CD4-positive, CD25-positive, alpha-beta regulatory T cell (primary cell): ENCODE measurements around the gene SSTR1. TPM values are rescaled to one million over a fixed set of nuclear protein-coding genes. Genes with fewer than 3 reads are reported as not detected.

ENCODE experiments used
- ATAC-seq, 2 donors: fragments of 150-1000 bp; cut with Tn5 transposase; one replicate each; pipeline ENCODE4 v1.10.0; 2021; ENCODE audit warnings: low read depth in 2 of 2, moderate number of reproducible peaks in 2 of 2, moderate library complexity in 1 of 2
- DNase-seq, 3 donors: peaks; one replicate each; pipeline versions ENCODE4 v3.0.0 to v3.0.0-alpha.2; 2012 to 2022; ENCODE audit warnings: mixed read lengths in 1 of 3
- H3K27ac ChIP-seq: one replicate; pipeline ENCODE4 v1.7.0; 2013; ENCODE audit warnings: mild to moderate bottlenecking, low read length; ENCODE audit not compliant: insufficient read depth, poor library complexity, severe bottlenecking
- H3K27me3 ChIP-seq: one replicate; pipeline ENCODE4 v1.7.0; 2013; ENCODE audit warnings: low read length; ENCODE audit not compliant: control insufficient read depth, insufficient read depth
- H3K36me3 ChIP-seq: one replicate; pipeline ENCODE4 v1.7.0; 2013; ENCODE audit warnings: mild to moderate bottlenecking, low read length, moderate library complexity; ENCODE audit not compliant: control insufficient read depth, insufficient read depth
- H3K4me1 ChIP-seq: 2 replicates; pipeline ENCODE4 v1.7.0; 2013; ENCODE audit warnings: mild to moderate bottlenecking, low read length; ENCODE audit not compliant: insufficient read depth, control insufficient read depth, poor library complexity, severe bottlenecking
- H3K4me3 ChIP-seq: one replicate; pipeline ENCODE4 v1.7.0; 2013; ENCODE audit warnings: low read depth, mild to moderate bottlenecking, low read length, moderate library complexity
- H3K9me3 ChIP-seq, 2 experiments: 1 replicate in 1 of 2; 2 replicates in 1 of 2; pipeline ENCODE4 v1.7.0; 2013; ENCODE audit warnings: low read length in 2 of 2, mild to moderate bottlenecking in 1 of 2, moderate library complexity in 1 of 2; ENCODE audit not compliant: control insufficient read depth in 2 of 2
- H3K27ac Mint-ChIP-seq, 3 donors: one replicate each; pipeline ENCODE4 v1.8.0; 2020 to 2022; ENCODE audit warnings: mild to moderate bottlenecking in 3 of 3, mixed read lengths in 3 of 3, moderate library complexity in 2 of 3
- H3K27me3 Mint-ChIP-seq: one replicate; pipeline ENCODE4 v1.8.0; 2022; ENCODE audit warnings: mild to moderate bottlenecking, mixed read lengths
- H3K36me3 Mint-ChIP-seq: one replicate; pipeline ENCODE4 v1.8.0; 2020; ENCODE audit warnings: mixed read lengths
- H3K4me1 Mint-ChIP-seq, 4 donors: one replicate each; pipeline ENCODE4 v1.8.0; 2020 to 2022; ENCODE audit warnings: mixed read lengths in 4 of 4, mild to moderate bottlenecking in 1 of 4
- H3K4me3 Mint-ChIP-seq, 4 donors: one replicate each; pipeline ENCODE4 v1.8.0; 2020 to 2022; ENCODE audit warnings: mild to moderate bottlenecking in 4 of 4, mixed read lengths in 4 of 4, moderate library complexity in 3 of 4
- H3K9me3 Mint-ChIP-seq, 7 donors: one replicate each; pipeline ENCODE4 v1.8.0; 2020 to 2022; ENCODE audit warnings: mixed read lengths in 7 of 7, mild to moderate bottlenecking in 3 of 7, moderate library complexity in 2 of 7
- polyA plus RNA-seq, 4 donors: library from polyadenylated mRNA; unstranded; fragments of 300-500 nt; fragmentation: Illumina TruSeq; gene quantifications; one replicate each; pipeline ENCODE4 v1.2.3, GENCODE V29; 2021
- total RNA-seq: library from RNA; stranded (reverse); gene quantifications from one replicate; pipeline ENCODE4 v1.2.3, GENCODE V29; 2022

Gene SSTR1
- total and polyA plus RNA-seq, 5 donors from 2014 or later, result not detected

DNA sequence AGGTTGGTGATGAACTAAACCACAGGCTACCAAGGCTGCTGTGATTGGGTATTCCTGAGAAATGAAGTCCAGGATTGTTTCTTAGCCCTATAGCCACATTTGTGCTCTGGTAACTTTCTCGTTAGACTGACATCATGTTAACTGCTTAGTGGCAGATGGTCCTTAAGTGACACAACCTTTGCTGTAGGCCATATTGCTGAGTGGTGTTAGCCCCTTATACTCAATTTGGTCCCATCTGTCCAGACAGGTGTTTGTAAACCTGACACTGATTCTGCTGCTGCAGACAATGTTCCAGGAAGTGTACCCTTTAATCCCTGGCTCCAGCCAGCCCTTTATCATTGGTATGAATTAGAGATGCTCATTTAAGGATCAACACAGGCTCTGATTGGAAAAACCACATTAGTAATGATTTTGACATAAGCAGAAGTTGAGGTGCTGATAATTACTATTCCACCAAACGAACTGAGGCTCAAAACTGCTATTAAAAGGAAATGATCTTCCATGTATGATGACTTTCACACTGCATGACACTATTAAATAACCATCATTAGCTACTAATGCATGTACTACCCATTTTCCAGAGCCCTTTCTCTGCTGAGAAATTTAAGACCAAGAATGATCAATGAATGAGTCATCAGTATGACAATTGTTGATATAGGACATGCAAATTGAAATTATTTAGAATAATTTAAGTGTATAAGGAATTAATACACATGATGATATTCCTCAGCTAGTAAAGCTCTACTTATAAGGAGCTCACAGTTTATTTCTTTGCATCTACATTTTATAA is 3.6 kb upstream of the SSTR1 start:
- H3K27ac ChIP-seq, result no peak overlapping the region
- H3K27ac Mint-ChIP-seq, result no peak overlapping the region
- peaks cover 0 to 16% (median 1%) of the 10 kb centered on the region in 4 donors for H3K4me1 Mint-ChIP-seq
- H3K36me3 Mint-ChIP-seq, result no peaks in the 10 kb centered on the region
- H3K4me3 ChIP-seq, result no peak overlapping the region
- H3K4me1 ChIP-seq, result peaks cover 5% of the 10 kb centered on the region
- no peaks in the 10 kb centered on the region for H3K9me3 ChIP-seq
- ATAC-seq, result no peak
- H3K27me3 ChIP-seq, result peaks cover 11% of the 10 kb centered on the region
- H3K4me3 Mint-ChIP-seq, result no peak overlapping the region
- peaks cover 0 to 4% (median 0%) of the 10 kb centered on the region in 7 donors for H3K9me3 Mint-ChIP-seq
- H3K36me3 ChIP-seq, result no peaks in the 10 kb centered on the region
- DNase-seq, result no peak
- peaks cover 49% of the 10 kb centered on the region for H3K27me3 Mint-ChIP-seq

DNA sequence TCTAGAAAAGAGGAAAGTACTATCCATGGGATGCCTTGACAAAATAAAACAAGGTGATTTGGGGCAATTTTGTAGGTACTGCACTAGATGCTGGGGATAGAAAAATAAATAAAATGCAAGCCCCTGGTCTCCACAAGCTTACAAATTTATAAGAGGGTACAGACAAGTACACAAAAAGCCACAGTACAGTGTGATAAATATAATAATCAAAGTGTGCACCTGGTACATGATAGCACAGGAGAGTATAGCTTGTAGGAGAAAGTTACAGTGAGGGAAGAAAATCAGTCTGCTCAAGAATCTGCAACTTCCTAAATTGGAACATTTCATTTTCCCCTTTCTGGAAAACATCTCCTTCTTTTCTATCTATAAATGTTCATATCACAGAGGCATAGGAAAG is 3.0 kb upstream of the SSTR1 start:
- DNase-seq (no peak), ATAC-seq (no peak)
- Mint-ChIP-seq H3K4me3 (no peak overlapping the region), H3K9me3 (peaks cover 0 to 4% (median 0%) of the 10 kb centered on the region in 7 donors), H3K36me3 (no peaks in the 10 kb centered on the region), H3K27me3 (peaks cover 45% of the 10 kb centered on the region), H3K4me1 (peaks cover 0 to 19% (median 1%) of the 10 kb centered on the region in 4 donors), H3K27ac (no peak overlapping the region)
- Histone ChIP-seq H3K4me1 (peaks cover 5% of the 10 kb centered on the region), H3K27ac (no peak overlapping the region), H3K36me3 (no peaks in the 10 kb centered on the region), H3K4me3 (no peak overlapping the region), H3K27me3 (peaks cover 14% of the 10 kb centered on the region), H3K9me3 (no peaks in the 10 kb centered on the region)

- ATAC-seq (no peak), DNase-seq (no peak)
- Histone ChIP-seq H3K4me3 (no peak overlapping the region), H3K27me3 (peaks cover 18% of the 10 kb centered on the region), H3K9me3 (no peaks in the 10 kb centered on the region), H3K4me1 (peaks cover 5% of the 10 kb centered on the region), H3K27ac (no peak overlapping the region), H3K36me3 (no peaks in the 10 kb centered on the region)
- Mint-ChIP-seq H3K9me3 (peaks cover 0 to 4% (median 0%) of the 10 kb centered on the region in 7 donors), H3K4me3 (no peak overlapping the region), H3K27me3 (peaks cover 46% of the 10 kb centered on the region), H3K36me3 (no peaks in the 10 kb centered on the region), H3K27ac (no peak overlapping the region), H3K4me1 (peaks cover 0 to 25% (median 1%) of the 10 kb centered on the region in 4 donors)
Measured at GRCh38 chr14:38205119-38205813, 2.4 kb upstream of the SSTR1 start.

GRCh38 chr14:38205949-38206665 is 1.6 kb upstream of the SSTR1 start:
- Mint-ChIP-seq H3K4me3 (no peak overlapping the region), H3K4me1 (peaks cover 0 to 33% (median 1%) of the 10 kb centered on the region in 4 donors), H3K27me3 (peaks cover 54% of the 10 kb centered on the region), H3K9me3 (peaks cover 0 to 4% (median 0%) of the 10 kb centered on the region in 7 donors), H3K27ac (no peak overlapping the region), H3K36me3 (no peaks in the 10 kb centered on the region)
- Histone ChIP-seq H3K9me3 (no peaks in the 10 kb centered on the region), H3K27me3 (peaks cover 18% of the 10 kb centered on the region), H3K4me1 (peaks cover 5% of the 10 kb centered on the region), H3K36me3 (no peaks in the 10 kb centered on the region), H3K4me3 (no peak overlapping the region), H3K27ac (no peak overlapping the region)
- no peak for ATAC-seq
- no peak for DNase-seq

DNA sequence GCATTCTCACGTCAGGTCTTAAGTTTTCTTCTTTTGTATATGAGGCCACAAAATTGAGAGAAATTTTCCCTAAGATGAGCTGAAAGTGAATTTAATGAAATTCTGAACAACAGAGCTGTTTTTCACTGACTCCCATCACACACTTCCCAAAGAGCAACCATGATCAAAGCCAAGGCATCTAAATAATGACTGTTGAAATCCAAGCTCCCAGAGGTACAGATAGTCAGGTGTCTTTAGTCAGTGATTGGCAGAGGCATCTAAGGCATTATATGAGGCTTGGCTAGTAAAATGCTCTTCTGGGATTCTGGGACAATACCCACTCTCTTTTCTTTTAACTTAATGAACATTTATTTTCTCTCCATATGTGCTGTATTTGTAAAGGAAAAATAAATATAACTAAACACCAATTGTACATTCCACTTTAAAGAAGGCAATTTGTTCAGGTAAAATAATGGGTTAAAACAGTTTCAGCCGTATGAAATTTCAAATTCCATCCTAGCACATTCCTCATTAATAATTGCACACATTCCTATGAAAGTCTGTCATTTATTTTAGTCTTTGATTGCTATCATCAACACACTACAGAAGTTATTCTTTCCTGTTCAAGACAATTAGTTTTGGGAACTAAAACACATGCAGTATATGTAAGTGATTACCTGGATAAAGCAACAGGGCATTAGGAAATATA is 871 bp upstream of the SSTR1 start:
- H3K27ac ChIP-seq, result no peak overlapping the region
- no peaks in the 10 kb centered on the region for H3K9me3 ChIP-seq
- Mint-ChIP-seq H3K36me3 (no peaks in the 10 kb centered on the region), H3K27ac (no peak overlapping the region), H3K9me3 (peaks cover 0 to 4% (median 0%) of the 10 kb centered on the region in 7 donors), H3K27me3 (peaks cover 62% of the 10 kb centered on the region), H3K4me3 (no peak overlapping the region), H3K4me1 (peaks cover 0 to 37% (median 1%) of the 10 kb centered on the region in 4 donors)
- H3K36me3 ChIP-seq, result no peaks in the 10 kb centered on the region
- peaks cover 18% of the 10 kb centered on the region for H3K27me3 ChIP-seq
- H3K4me3 ChIP-seq, result no peak overlapping the region
- DNase-seq, result no peak
- ATAC-seq, result no peak
- peaks cover 5% of the 10 kb centered on the region for H3K4me1 ChIP-seq

DNA sequence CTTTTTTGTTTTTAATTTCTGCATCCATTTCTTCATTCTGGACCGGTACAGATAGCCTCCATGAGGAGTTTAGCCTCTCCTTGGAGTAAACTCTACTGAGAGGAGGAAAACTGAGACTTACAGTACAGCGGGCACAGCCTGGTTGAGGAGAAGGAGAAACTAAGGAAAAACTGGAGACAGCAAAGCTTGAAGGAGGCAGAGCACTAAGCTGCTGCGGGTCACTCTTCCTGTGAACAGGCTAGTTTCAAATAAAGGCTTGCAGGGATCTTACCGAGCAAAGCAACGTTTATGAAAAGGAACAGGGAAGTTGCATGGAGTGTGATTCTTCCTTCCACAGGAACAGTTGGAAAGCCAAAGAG is 348 bp upstream of the SSTR1 start:
- peaks cover 22% of the 10 kb centered on the region for H3K27me3 ChIP-seq
- Mint-ChIP-seq H3K9me3 (peaks cover 0 to 4% (median 0%) of the 10 kb centered on the region in 7 donors), H3K4me1 (peaks cover 0 to 38% (median 1%) of the 10 kb centered on the region in 4 donors), H3K27me3 (peaks cover 65% of the 10 kb centered on the region), H3K27ac (no peak overlapping the region), H3K4me3 (peak overlapping the region in 2 of 4 donors; percentile 35 to 57), H3K36me3 (no peaks in the 10 kb centered on the region)
- H3K4me1 ChIP-seq, result peaks cover 5% of the 10 kb centered on the region
- H3K27ac ChIP-seq, result no peak overlapping the region
- no peaks in the 10 kb centered on the region for H3K36me3 ChIP-seq
- ATAC-seq (no peak), DNase-seq (no peak)
- no peak overlapping the region for H3K4me3 ChIP-seq
- no peaks in the 10 kb centered on the region for H3K9me3 ChIP-seq
